Neuron (in vitro differentiated cells): ENCODE measurements around the gene ORMDL3.
"Not testable (repeated sequence)": the region's sequence is repeated elsewhere in the genome, so short reads cannot be mapped to it uniquely, and the experiment has no call there.

Experiments
- H2AFZ ChIP-seq: one replicate; pipeline ENCODE4 v1.6.1; 2013; ENCODE audit warnings: low read depth, mild to moderate bottlenecking, inconsistent platforms, low read length, moderate library complexity
- H3K27me3 ChIP-seq: one replicate; pipeline ENCODE4 v1.6.1; 2013; ENCODE audit warnings: low read length; ENCODE audit not compliant: insufficient read depth
- H3K36me3 ChIP-seq: one replicate; pipeline ENCODE4 v1.6.1; 2013; ENCODE audit warnings: low read length; ENCODE audit not compliant: insufficient read depth
- H3K4me1 ChIP-seq: one replicate; pipeline ENCODE4 v1.6.1; 2013; ENCODE audit warnings: low read length; ENCODE audit not compliant: insufficient read depth
- H3K4me3 ChIP-seq: 2 replicates; pipeline ENCODE4 v1.5.1; 2013; ENCODE audit warnings: mild to moderate bottlenecking, low read length, moderate library complexity
- H3K9me3 ChIP-seq: one replicate; pipeline ENCODE4 v1.6.1; 2013; ENCODE audit warnings: low read length

ORMDL3 gene

GRCh38 chr17:39913989-39914388, 13.4 kb downstream of the ORMDL3 start:
- Histone ChIP-seq H2AFZ (no peak overlapping the region), H3K27me3 (no peaks in the 10 kb centered on the region), H3K4me1 (no peaks in the 10 kb centered on the region), H3K4me3 (no peak overlapping the region), H3K9me3 (peaks cover 5% of the 10 kb centered on the region), H3K36me3 (peaks cover 2% of the 10 kb centered on the region)

GRCh38 chr17:39908789-39909352, 18.5 kb downstream of the ORMDL3 start:
- H3K9me3 ChIP-seq = no peaks in the 10 kb centered on the region
- H3K27me3 ChIP-seq = no peaks in the 10 kb centered on the region
- H3K4me3 ChIP-seq = no peak overlapping the region
- H2AFZ ChIP-seq = no peak overlapping the region
- H3K4me1 ChIP-seq = no peaks in the 10 kb centered on the region
- H3K36me3 ChIP-seq = peaks cover 2% of the 10 kb centered on the region

- Histone ChIP-seq H3K36me3 (no peaks in the 10 kb centered on the region), H3K27me3 (no peaks in the 10 kb centered on the region), H3K9me3 (no peaks in the 10 kb centered on the region), H3K4me3 (no peak overlapping the region), H2AFZ (no peak overlapping the region), H3K4me1 (no peaks in the 10 kb centered on the region)
Measured at GRCh38 chr17:39904990-39905288, 22.5 kb downstream of the ORMDL3 start.

- Histone ChIP-seq H3K4me1 (no peaks in the 10 kb centered on the region), H2AFZ (no peak overlapping the region), H3K4me3 (no peak overlapping the region), H3K36me3 (no peaks in the 10 kb centered on the region), H3K9me3 (no peaks in the 10 kb centered on the region), H3K27me3 (no peaks in the 10 kb centered on the region)
Measured at GRCh38 chr17:39903158-39903884, 24.1 kb downstream of the ORMDL3 start.

- not testable (repeated sequence) for H3K4me3 ChIP-seq, H3K27me3 ChIP-seq, H3K36me3 ChIP-seq, H3K9me3 ChIP-seq, H3K4me1 ChIP-seq, H2AFZ ChIP-seq
Measured at GRCh38 chr17:39902027-39902426, 25.4 kb downstream of the ORMDL3 start.

- Histone ChIP-seq H3K4me1 (no peaks in the 10 kb centered on the region), H3K9me3 (no peaks in the 10 kb centered on the region), H3K27me3 (peaks cover 4% of the 10 kb centered on the region)
Measured at GRCh38 chr17:39899215-39899614, 28.2 kb downstream of the ORMDL3 start.

GRCh38 chr17:39898088-39898487, 29.3 kb downstream of the ORMDL3 start:
- no peak overlapping the region for H2AFZ ChIP-seq
- no peaks in the 10 kb centered on the region for H3K9me3 ChIP-seq
- no peaks in the 10 kb centered on the region for H3K4me1 ChIP-seq
- H3K4me3 ChIP-seq = no peak overlapping the region
- peaks cover 6% of the 10 kb centered on the region for H3K27me3 ChIP-seq
- no peaks in the 10 kb centered on the region for H3K36me3 ChIP-seq

More at GRCh38 chr17:39899215-39899614, 28.2 kb downstream of the ORMDL3 start:
- H3K4me3 ChIP-seq = no peak overlapping the region
- no peak overlapping the region for H2AFZ ChIP-seq
- H3K36me3 ChIP-seq = no peaks in the 10 kb centered on the region

- H3K27me3 ChIP-seq = peaks cover 19% of the 10 kb centered on the region
- no peaks in the 10 kb centered on the region for H3K9me3 ChIP-seq
- no peak overlapping the region for H2AFZ ChIP-seq
- H3K4me3 ChIP-seq = no peak overlapping the region
- H3K36me3 ChIP-seq = no peaks in the 10 kb centered on the region
- no peaks in the 10 kb centered on the region for H3K4me1 ChIP-seq
Measured at GRCh38 chr17:39894681-39895376, 32.6 kb downstream of the ORMDL3 start.

GRCh38 chr17:39889200-39889599, 38.2 kb downstream of the ORMDL3 start:
- Histone ChIP-seq H3K9me3 (no peaks in the 10 kb centered on the region), H3K4me1 (no peaks in the 10 kb centered on the region), H3K27me3 (peaks cover 17% of the 10 kb centered on the region)

GRCh38 chr17:39887078-39887477, 40.3 kb downstream of the ORMDL3 start:
- H3K27me3 ChIP-seq = peaks cover 11% of the 10 kb centered on the region
- no peak overlapping the region for H3K4me3 ChIP-seq
- no peaks in the 10 kb centered on the region for H3K9me3 ChIP-seq
- no peaks in the 10 kb centered on the region for H3K4me1 ChIP-seq
- no peaks in the 10 kb centered on the region for H3K36me3 ChIP-seq
- H2AFZ ChIP-seq = no peak overlapping the region

More at GRCh38 chr17:39889200-39889599, 38.2 kb downstream of the ORMDL3 start:
- Histone ChIP-seq H3K36me3 (no peaks in the 10 kb centered on the region), H2AFZ (no peak overlapping the region), H3K4me3 (no peak overlapping the region)

- not testable (repeated sequence) for H3K4me3 ChIP-seq, H3K9me3 ChIP-seq, H3K4me1 ChIP-seq, H3K36me3 ChIP-seq, H2AFZ ChIP-seq
- H3K27me3 ChIP-seq = peaks cover 14% of the 10 kb centered on the region
Measured at GRCh38 chr17:39886102-39886501, 41.3 kb downstream of the ORMDL3 start.

- Histone ChIP-seq H3K9me3 (peaks cover 5% of the 10 kb centered on the region), H2AFZ (no peak overlapping the region), H3K36me3 (no peaks in the 10 kb centered on the region), H3K4me3 (no peak overlapping the region), H3K27me3 (peaks cover 10% of the 10 kb centered on the region), H3K4me1 (no peaks in the 10 kb centered on the region)
Measured at GRCh38 chr17:39872751-39873150, 54.6 kb downstream of the ORMDL3 start.

- H2AFZ ChIP-seq = no peak overlapping the region
- H3K27me3 ChIP-seq = peaks cover 16% of the 10 kb centered on the region
- no peaks in the 10 kb centered on the region for H3K4me1 ChIP-seq
- no peaks in the 10 kb centered on the region for H3K36me3 ChIP-seq
- H3K4me3 ChIP-seq = no peak overlapping the region
- peaks cover 5% of the 10 kb centered on the region for H3K9me3 ChIP-seq
Measured at GRCh38 chr17:39871801-39872200, 55.6 kb downstream of the ORMDL3 start.
